ENCODE measurements around the gene FCGBP. TPM values are rescaled to one million over a fixed set of nuclear protein-coding genes. Genes with fewer than 3 reads are reported as not detected.

The FCGBP gene
- polyA plus RNA-seq, 2 of the 4 experiments (the other 2 are of a cell fraction): 0.74 to 1.4 TPM

DNA sequence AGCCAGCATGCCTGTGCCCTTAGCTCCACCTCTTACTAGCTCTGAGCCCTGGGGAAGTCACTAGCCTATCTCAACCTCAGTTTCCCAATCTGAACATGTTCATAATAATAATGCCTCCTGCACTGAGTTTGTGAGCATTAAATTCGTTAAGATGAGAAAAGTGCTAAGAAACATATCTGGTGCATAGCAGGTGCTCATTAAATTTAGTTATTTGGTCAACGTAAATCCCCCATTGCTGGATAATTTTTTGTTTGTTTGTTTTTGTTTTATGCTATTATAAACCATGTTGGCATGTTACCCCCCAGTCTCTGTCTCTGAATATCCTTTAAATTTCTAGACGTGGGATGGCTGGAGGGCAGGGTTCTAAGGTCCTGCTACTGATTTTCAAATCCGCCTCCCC, 10.6 kb downstream of the FCGBP start:
- TF ChIP-seq CHD2 (IDR thresholded peaks at IDR 0.05; ENCODE audit: low read length, partially characterized antibody) (no peak), EP300 (IDR thresholded peaks at IDR 0.05) (no peak), NFE2L2 (conservative IDR thresholded peaks at IDR 0.05; ENCODE audit: low read length) (no peak), POLR2AphosphoS2 (conservative IDR thresholded peaks at IDR 0.05; ENCODE audit: low read length) (no peak), ATOH8 (CRISPR knock-in tag; IDR thresholded peaks at IDR 0.05; ENCODE audit: low read depth) (no peak), FOSB (CRISPR knock-in tag; IDR thresholded peaks at IDR 0.05) (no peak), CTCF (IDR thresholded peaks at IDR 0.05) (no peak), HEYL (CRISPR knock-in tag; IDR thresholded peaks at IDR 0.05) (no peak)
- TF ChIP-seq, protein P1, sequence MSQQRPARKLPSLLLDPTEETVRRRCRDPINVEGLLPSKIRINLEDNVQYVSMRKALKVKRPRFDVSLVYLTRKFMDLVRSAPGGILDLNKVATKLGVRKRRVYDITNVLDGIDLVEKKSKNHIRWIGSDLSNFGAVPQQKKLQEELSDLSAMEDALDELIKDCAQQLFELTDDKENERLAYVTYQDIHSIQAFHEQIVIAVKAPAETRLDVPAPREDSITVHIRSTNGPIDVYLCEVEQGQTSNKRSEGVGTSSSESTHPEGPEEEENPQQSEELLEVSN (IDR thresholded peaks at IDR 0.05; ENCODE audit: borderline replicate concordance, low read depth): no peak
- TF ChIP-seq, protein P2, sequence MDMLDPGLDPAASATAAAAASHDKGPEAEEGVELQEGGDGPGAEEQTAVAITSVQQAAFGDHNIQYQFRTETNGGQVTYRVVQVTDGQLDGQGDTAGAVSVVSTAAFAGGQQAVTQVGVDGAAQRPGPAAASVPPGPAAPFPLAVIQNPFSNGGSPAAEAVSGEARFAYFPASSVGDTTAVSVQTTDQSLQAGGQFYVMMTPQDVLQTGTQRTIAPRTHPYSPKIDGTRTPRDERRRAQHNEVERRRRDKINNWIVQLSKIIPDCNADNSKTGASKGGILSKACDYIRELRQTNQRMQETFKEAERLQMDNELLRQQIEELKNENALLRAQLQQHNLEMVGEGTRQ (IDR thresholded peaks at IDR 0.05): no peak
- 76% methylated on average over 4 of the region's 4 CpGs for WGBS (ENCODE audit: missing lambda C conversion rate)
- FAIRE-seq: peak; percentile 92
- Histone ChIP-seq H3K27ac (no peak overlapping the region), H3K4me3 (no peak overlapping the region), H3K4me1 (no peaks in the 10 kb centered on the region), H3K9me3 (no peaks in the 10 kb centered on the region), H3K4me2 (no peak overlapping the region)
- ChIA-PET CTCF (interaction anchor here (0.5 to 6.0 kb wide), 5 partner anchors 9 to 220 kb away, joined by 3 to 26 read pairs (median 3); partner anchors contain the start of gene PSMC4), POLR2A (no interaction called here)
- DNase-seq (ENCODE audit: low read depth in 1 of 2, low spot score in 1 of 2): no peak
- no peak for ATAC-seq

DNA sequence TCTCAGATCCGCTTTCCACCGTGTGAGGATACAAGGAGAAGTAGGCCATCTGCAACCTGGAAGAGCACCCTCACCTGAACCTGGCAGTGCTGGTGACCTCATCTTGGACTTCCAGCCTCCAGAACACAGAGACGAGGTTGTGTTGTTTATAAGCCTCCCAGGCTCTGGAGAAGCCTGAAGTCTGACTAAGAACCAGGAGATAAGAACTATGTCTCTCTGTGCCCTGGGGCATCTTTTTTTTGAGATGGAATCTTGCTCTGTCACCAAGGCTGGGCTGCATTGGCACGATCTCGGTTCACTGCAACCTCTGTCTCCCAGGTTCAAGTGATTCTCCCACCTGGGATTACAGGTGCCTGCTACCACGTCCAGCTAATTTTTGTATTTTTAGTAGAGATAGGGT, 14.5 kb downstream of the FCGBP start:
- DNase-seq (ENCODE audit: low read depth in 1 of 2, low spot score in 1 of 2): no peak
- WGBS (ENCODE audit: missing lambda C conversion rate): 83% methylated on average over 6 of the region's 6 CpGs
- Histone ChIP-seq H3K4me1 (no peaks in the 10 kb centered on the region), H3K27ac (no peak overlapping the region; a peak in 1 of 6 replicates), H3K4me3 (no peak overlapping the region), H3K4me2 (no peak overlapping the region), H3K9me3 (no peaks in the 10 kb centered on the region)
- ATAC-seq: no peak
- CTCF ChIA-PET: interaction anchor here (0.9 to 2.8 kb wide), 6 partner anchors 8 to 51 kb away, joined by 3 to 18 read pairs (median 4); partner anchors contain the start of gene PSMC4
- POLR2A ChIA-PET: no interaction called here
- TF ChIP-seq CHD2 (IDR thresholded peaks at IDR 0.05; ENCODE audit: low read length, partially characterized antibody): no peak
- TF ChIP-seq CEBPB (IDR thresholded peaks at IDR 0.05): no peak
- TF ChIP-seq HEYL (CRISPR knock-in tag; IDR thresholded peaks at IDR 0.05): no peak
- TF ChIP-seq, protein P2 (IDR thresholded peaks at IDR 0.05): no peak
- TF ChIP-seq NPAS2 (CRISPR knock-in tag; IDR thresholded peaks at IDR 0.05; ENCODE audit: borderline replicate concordance): no peak
- no peak for TF ChIP-seq ZFP36 (IDR thresholded peaks at IDR 0.05; ENCODE audit: borderline replicate concordance, partially characterized antibody)
- TF ChIP-seq FOSL2 (IDR thresholded peaks at IDR 0.05): no peak
- TF ChIP-seq FOSL2 (CRISPR knock-in tag; IDR thresholded peaks at IDR 0.05): no peak
- TF ChIP-seq, protein P3, sequence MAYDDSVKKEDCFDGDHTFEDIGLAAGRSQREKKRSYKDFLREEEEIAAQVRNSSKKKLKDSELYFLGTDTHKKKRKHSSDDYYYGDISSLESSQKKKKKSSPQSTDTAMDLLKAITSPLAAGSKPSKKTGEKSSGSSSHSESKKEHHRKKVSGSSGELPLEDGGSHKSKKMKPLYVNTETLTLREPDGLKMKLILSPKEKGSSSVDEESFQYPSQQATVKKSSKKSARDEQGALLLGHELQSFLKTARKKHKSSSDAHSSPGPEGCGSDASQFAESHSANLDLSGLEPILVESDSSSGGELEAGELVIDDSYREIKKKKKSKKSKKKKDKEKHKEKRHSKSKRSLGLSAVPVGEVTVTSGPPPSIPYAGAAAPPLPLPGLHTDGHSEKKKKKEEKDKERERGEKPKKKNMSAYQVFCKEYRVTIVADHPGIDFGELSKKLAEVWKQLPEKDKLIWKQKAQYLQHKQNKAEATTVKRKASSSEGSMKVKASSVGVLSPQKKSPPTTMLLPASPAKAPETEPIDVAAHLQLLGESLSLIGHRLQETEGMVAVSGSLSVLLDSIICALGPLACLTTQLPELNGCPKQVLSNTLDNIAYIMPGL (CRISPR knock-in tag; IDR thresholded peaks at IDR 0.05; ENCODE audit: borderline replicate concordance): no peak
- TF ChIP-seq SMC3 (IDR thresholded peaks at IDR 0.05): no peak
- TF ChIP-seq MAZ (IDR thresholded peaks at IDR 0.05; ENCODE audit: borderline replicate concordance, low read depth, low read length): no peak
- TF ChIP-seq ATOH8 (CRISPR knock-in tag; IDR thresholded peaks at IDR 0.05; ENCODE audit: low read depth): no peak
- TF ChIP-seq FOSB (CRISPR knock-in tag; IDR thresholded peaks at IDR 0.05): no peak
- TF ChIP-seq JUN (IDR thresholded peaks at IDR 0.05): no peak
- TF ChIP-seq EHMT2 (IDR thresholded peaks at IDR 0.05; ENCODE audit: low read depth): no peak
- TF ChIP-seq NR3C1 (IDR thresholded peaks at IDR 0.05): no peak
- no peak for TF ChIP-seq TFCP2L1 (CRISPR knock-in tag; IDR thresholded peaks at IDR 0.05)
- no peak for TF ChIP-seq NFE2L2 (conservative IDR thresholded peaks at IDR 0.05; ENCODE audit: low read length)
- peak; percentile 84 for FAIRE-seq
